Stomach (tissue), 9 donors: ENCODE results near the gene RDH12. TPM values are rescaled to one million over a fixed set of nuclear protein-coding genes. Genes with fewer than 3 reads are reported as not detected.

Experiments used
- DNase-seq, 2 donors: peaks; one replicate each; pipeline versions ENCODE4 v3.0.0 to v3.0.0-alpha.2; 2013 to 2019
- H3K27ac ChIP-seq, 5 donors: fragments of 200-600 bp in 4 of 5; sonication (generic) in 4 of 5; one replicate each; pipeline ENCODE4 v1.5.1; 2013 to 2019; ENCODE audit warnings: mild to moderate bottlenecking in 1 of 5, moderate library complexity in 1 of 5
- H3K27me3 ChIP-seq, 3 donors: fragments of 200-600 bp; sonication (generic); one replicate each; pipeline ENCODE4 v1.5.1; 2017 to 2019; ENCODE audit warnings: mixed run types in 1 of 3
- H3K36me3 ChIP-seq, 4 donors: fragments of 200-600 bp; sonication (generic); 1 replicate in 3 of 4; 2 replicates in 1 of 4; pipeline ENCODE4 v1.5.1; 2016 to 2019
- H3K4me1 ChIP-seq, 4 donors: fragments of 200-600 bp; sonication (generic); one replicate each; pipeline ENCODE4 v1.5.1; 2016 to 2019
- H3K4me3 ChIP-seq, 4 donors: fragments of 200-600 bp; sonication (generic) in 3 of 4; one replicate each; pipeline ENCODE4 v1.5.1; 2016 to 2019; ENCODE audit warnings: mild to moderate bottlenecking in 1 of 4
- H3K9me3 ChIP-seq, 4 donors: fragments of 200-600 bp; sonication (generic); one replicate each; pipeline ENCODE4 v1.5.1; 2016 to 2019
- EP300 ChIP-seq: sonication (generic); formaldehyde crosslinking; IDR thresholded peaks from one replicate; pipeline ENCODE4 v1.6.1; 2017; ENCODE audit warnings: antibody characterized with exemption
- POLR2A ChIP-seq, 4 donors: fragments of 450-650 bp; IDR thresholded peaks; one replicate each; pipeline ENCODE4 v1.6.1; 2016; ENCODE audit warnings: antibody characterized with exemption in 4 of 4, control low read depth in 2 of 4, mild to moderate bottlenecking in 1 of 4, moderate library complexity in 1 of 4
- POLR2AphosphoS5 ChIP-seq, 3 donors: sonication (generic); formaldehyde crosslinking; IDR thresholded peaks; one replicate each; pipeline ENCODE4 v1.6.1; 2016; ENCODE audit warnings: antibody characterized with exemption in 3 of 3
- WGBS, 5 donors: extraction: QIAGEN DNeasy Blood & Tissue Kit in 3 of 5; methylation state at CpG; one replicate each; pipeline versions ENCODE4 v1.1.5 to v1.1.7; 2013 to 2018; 5-methylcytosine and 5-hydroxymethylcytosine counted together
- intact Hi-C: fragments of 100-400 bp; cut with DNase I; formaldehyde crosslinking; loops from one replicate; pipeline ENCODE4 v1.15.1; 2023; ENCODE audit warnings: low total_unique reads
- polyA plus RNA-seq, 3 donors: library from polyadenylated mRNA; stranded (reverse); fragments of 200-250 nt; gene quantifications; one replicate each; pipeline ENCODE4 v1.2.3, GENCODE V29; 2013
- total RNA-seq, 5 donors: library from RNA; depleted of rRNA; stranded (reverse); fragments of >200 nt; gene quantifications; one replicate each; pipeline versions ENCODE4 v1.1.0 to v1.2.3, GENCODE V29; 2014 to 2016
- TF ChIP-seq, protein P1 (sequence below), 7 experiments: fragments of 450-650 bp in 4 of 7; fragments of 200-600 bp in 3 of 7; sonication (generic) in 3 of 7; IDR thresholded peaks; one replicate each; pipeline ENCODE4 v1.5.1; 2016 to 2019; ENCODE audit warnings: antibody characterized with exemption in 7 of 7, control low read depth in 2 of 7, mild to moderate bottlenecking in 1 of 7
- donor health status: healthy with polysubstance abuse.
- donor health status: Bipolar disorder and iron deficiency.
- donor health status: healthy.

The RDH12 gene
- total and polyA plus RNA-seq, 8 donors = 0.45 to 15.4 (median 5.4) TPM; not detected in 2

DNA sequence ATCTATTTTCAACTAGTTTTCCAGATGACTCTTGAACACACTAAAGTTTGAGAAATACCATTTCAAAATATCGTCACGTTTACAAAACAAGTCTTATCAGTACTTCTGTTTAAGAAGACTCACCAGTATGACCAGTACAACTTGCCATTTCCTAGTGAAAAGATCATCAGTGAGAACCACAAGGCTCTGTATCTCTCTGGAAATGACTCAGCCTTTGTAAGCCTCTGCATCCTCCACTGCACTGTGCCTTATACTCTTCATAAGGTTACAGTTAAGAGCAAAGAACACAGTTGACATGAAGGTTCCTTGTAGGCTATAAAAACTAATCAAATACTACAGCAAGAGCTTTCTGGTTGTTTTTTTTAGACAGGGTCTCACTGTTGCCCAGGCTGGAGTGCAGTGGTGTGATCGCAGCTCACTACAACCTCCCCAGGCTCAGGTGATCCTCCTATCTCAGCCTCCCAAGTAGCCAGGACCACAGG lies 21.5 kb upstream of the RDH12 start:
- intact Hi-C loops = no loop called here
- WGBS, 5 donors = 78 to 91% (median 80%) methylated on average over 3 of the region's 3 CpGs

GRCh38 chr14:67680941-67681340 lies 20.7 kb upstream of the RDH12 start:
- TF ChIP-seq POLR2AphosphoS5 (IDR thresholded peaks at IDR 0.05) (no peak), EP300 (no peak), POLR2A (IDR thresholded peaks at IDR 0.05) (no peak)
- TF ChIP-seq, protein P1, sequence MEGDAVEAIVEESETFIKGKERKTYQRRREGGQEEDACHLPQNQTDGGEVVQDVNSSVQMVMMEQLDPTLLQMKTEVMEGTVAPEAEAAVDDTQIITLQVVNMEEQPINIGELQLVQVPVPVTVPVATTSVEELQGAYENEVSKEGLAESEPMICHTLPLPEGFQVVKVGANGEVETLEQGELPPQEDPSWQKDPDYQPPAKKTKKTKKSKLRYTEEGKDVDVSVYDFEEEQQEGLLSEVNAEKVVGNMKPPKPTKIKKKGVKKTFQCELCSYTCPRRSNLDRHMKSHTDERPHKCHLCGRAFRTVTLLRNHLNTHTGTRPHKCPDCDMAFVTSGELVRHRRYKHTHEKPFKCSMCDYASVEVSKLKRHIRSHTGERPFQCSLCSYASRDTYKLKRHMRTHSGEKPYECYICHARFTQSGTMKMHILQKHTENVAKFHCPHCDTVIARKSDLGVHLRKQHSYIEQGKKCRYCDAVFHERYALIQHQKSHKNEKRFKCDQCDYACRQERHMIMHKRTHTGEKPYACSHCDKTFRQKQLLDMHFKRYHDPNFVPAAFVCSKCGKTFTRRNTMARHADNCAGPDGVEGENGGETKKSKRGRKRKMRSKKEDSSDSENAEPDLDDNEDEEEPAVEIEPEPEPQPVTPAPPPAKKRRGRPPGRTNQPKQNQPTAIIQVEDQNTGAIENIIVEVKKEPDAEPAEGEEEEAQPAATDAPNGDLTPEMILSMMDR (IDR thresholded peaks at IDR 0.05) = no peak
- 68 to 84% (median 77%) methylated on average over 2 of the region's 2 CpGs for whole genome bisulfite sequencing, 5 donors
- peaks cover 0 to 4% (median 0%) of the 10 kb centered on the region in 4 donors for H3K4me1 ChIP-seq
- H3K27ac ChIP-seq = no peak overlapping the region
- DNase-seq = no peak
- intact Hi-C loops = no loop called here
- no peaks in the 10 kb centered on the region for H3K27me3 ChIP-seq
- peaks cover 16 to 85% (median 59%) of the 10 kb centered on the region in 4 donors for H3K36me3 ChIP-seq
- H3K9me3 ChIP-seq = no peaks in the 10 kb centered on the region
- no peak overlapping the region for H3K4me3 ChIP-seq

More for the DNA sequence above, 21.5 kb upstream of the RDH12 start:
- Histone ChIP-seq H3K9me3 (no peaks in the 10 kb centered on the region), H3K4me1 (peaks cover 0 to 11% (median 4%) of the 10 kb centered on the region in 4 donors), H3K27ac (no peak overlapping the region), H3K4me3 (no peak overlapping the region), H3K36me3 (peaks cover 16 to 78% (median 51%) of the 10 kb centered on the region in 4 donors), H3K27me3 (no peaks in the 10 kb centered on the region)
- no peak for TF ChIP-seq POLR2A (IDR thresholded peaks at IDR 0.05)
- no peak for TF ChIP-seq EP300
- TF ChIP-seq POLR2AphosphoS5 (IDR thresholded peaks at IDR 0.05) = no peak
- TF ChIP-seq, protein P1 (IDR thresholded peaks at IDR 0.05) = no peak
- no peak for DNase-seq

DNA sequence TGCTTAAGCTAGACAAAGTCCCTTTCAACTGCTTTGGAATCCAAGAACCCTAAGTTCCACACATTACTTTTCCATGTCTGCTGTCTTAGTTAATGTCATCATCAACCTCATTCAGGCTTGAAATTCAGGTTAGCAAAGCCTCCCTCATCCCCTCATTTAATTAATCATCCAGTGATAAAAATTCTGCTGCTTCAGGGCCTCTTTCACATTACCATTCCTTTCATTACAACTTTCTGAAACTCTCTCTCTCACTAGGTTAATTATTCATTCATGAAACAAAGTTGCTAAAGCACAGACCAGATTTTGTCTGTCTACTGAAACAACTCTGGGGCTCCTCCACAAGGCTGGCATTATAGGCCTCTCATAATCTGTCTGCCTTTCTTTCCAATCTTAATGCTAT lies 17.8 kb upstream of the RDH12 start:
- DNase-seq = no peak
- intact Hi-C loops = no loop called here
- H3K27ac ChIP-seq = no peak overlapping the region
- no peaks in the 10 kb centered on the region for H3K9me3 ChIP-seq
- H3K4me1 ChIP-seq = peaks cover 0 to 4% (median 0%) of the 10 kb centered on the region in 4 donors
- peaks cover 20 to 99% (median 74%) of the 10 kb centered on the region in 4 donors for H3K36me3 ChIP-seq
- TF ChIP-seq EP300 (no peak), POLR2AphosphoS5 (IDR thresholded peaks at IDR 0.05) (no peak), POLR2A (IDR thresholded peaks at IDR 0.05) (no peak)
- TF ChIP-seq, protein P1 (IDR thresholded peaks at IDR 0.05) = no peak
- H3K27me3 ChIP-seq = no peaks in the 10 kb centered on the region
- H3K4me3 ChIP-seq = no peak overlapping the region

- no peak overlapping the region for H3K4me3 ChIP-seq
- 92 to 100% (median 96%) methylated on average over 4 of the region's 4 CpGs for WGBS, 5 donors
- no peak for TF ChIP-seq POLR2AphosphoS5 (IDR thresholded peaks at IDR 0.05)
- no peak for TF ChIP-seq EP300
- TF ChIP-seq, protein P1 (IDR thresholded peaks at IDR 0.05) = no peak
- H3K27ac ChIP-seq = no peak overlapping the region
- no peaks in the 10 kb centered on the region for H3K27me3 ChIP-seq
- DNase-seq = no peak
- peaks cover 0 to 19% (median 13%) of the 10 kb centered on the region in 4 donors for H3K4me1 ChIP-seq
- peaks cover 36 to 80% (median 75%) of the 10 kb centered on the region in 4 donors for H3K36me3 ChIP-seq
- intact Hi-C loops = no loop called here
- no peaks in the 10 kb centered on the region for H3K9me3 ChIP-seq
These were observed 11.7 kb upstream of the RDH12 start for GRCh38 chr14:67690011-67690410.
